GM12875 (cell line): ENCODE results near the gene CNTN3.

Source experiments
- H3K4me3 ChIP-seq: one replicate; pipeline ENCODE4 v1.5.1; 2011; ENCODE audit warnings: low read depth, low read length, control low read depth
- CTCF ChIP-seq: IDR thresholded peaks from 2 replicates; pipeline ENCODE4 v1.5.1; 2011; ENCODE audit warnings: low read depth, mild to moderate bottlenecking, control low read depth, inconsistent platforms, low read length, moderate library complexity, borderline replicate concordance; ENCODE audit not compliant: insufficient read depth

Gene CNTN3

GRCh38 chr3:74613060-74613459, 1.4 kb downstream of the CNTN3 start:
- no peak overlapping the region for H3K4me3 ChIP-seq

DNA sequence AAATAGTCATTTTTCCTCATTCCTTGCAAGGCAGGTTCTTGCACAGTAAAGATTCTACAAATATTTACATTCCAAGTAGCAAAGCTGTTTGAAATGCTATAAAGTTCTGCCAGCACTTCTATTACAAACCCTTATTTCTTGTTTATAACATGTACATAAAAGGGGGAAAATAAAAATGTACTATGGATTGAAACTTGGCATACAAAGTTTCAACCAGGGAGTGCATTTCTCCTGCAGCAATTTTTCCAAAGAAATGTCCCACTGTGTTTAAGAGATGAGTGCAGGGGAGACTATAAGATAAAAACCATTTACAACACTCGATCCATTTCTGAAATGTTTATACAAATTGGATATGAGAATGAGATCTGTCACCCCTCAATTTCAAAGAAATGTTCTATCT, 3.3 kb downstream of the CNTN3 start:
- no peak overlapping the region for H3K4me3 ChIP-seq
- no peak for TF ChIP-seq CTCF

More at GRCh38 chr3:74613060-74613459, 1.4 kb downstream of the CNTN3 start:
- no peak for TF ChIP-seq CTCF

GRCh38 chr3:74607803-74608202, 6.7 kb downstream of the CNTN3 start:
- no peak for TF ChIP-seq CTCF
- no peak overlapping the region for H3K4me3 ChIP-seq

DNA sequence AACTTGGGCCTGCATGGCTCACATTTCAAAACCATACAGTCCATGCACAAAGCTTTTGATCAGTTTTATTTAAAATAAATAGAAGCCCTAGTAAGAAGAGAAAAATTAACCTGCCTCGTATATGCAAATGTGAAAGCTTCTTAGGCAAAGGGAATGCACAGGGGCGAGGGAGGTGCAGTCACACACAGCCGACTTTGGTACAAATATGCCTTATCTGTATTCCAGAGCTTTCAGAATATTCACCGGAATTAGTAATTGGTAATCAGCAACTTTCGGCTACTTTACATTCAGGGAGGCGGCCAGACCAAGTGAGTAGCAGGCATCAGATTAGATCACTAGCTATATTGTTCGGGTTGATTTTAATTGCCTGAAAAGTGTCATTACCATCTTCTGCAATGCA, 7.5 kb downstream of the CNTN3 start:
- no peak overlapping the region for H3K4me3 ChIP-seq
- no peak for TF ChIP-seq CTCF

GRCh38 chr3:74605437-74605836, 9.0 kb downstream of the CNTN3 start:
- H3K4me3 ChIP-seq, result no peak overlapping the region
- TF ChIP-seq CTCF, result no peak

GRCh38 chr3:74603292-74603691, 11.2 kb downstream of the CNTN3 start:
- H3K4me3 ChIP-seq, result no peak overlapping the region
- no peak for TF ChIP-seq CTCF

- TF ChIP-seq CTCF, result no peak
These were observed 12.0 kb downstream of the CNTN3 start for GRCh38 chr3:74602471-74602870.

More at GRCh38 chr3:74602471-74602870, 12.0 kb downstream of the CNTN3 start:
- H3K4me3 ChIP-seq, result no peak overlapping the region
